ENCODE results near the gene CYLD.
A peak's percentile ranks its signal among the peaks of the same experiment; 100 is the strongest.

Gene CYLD

DNA sequence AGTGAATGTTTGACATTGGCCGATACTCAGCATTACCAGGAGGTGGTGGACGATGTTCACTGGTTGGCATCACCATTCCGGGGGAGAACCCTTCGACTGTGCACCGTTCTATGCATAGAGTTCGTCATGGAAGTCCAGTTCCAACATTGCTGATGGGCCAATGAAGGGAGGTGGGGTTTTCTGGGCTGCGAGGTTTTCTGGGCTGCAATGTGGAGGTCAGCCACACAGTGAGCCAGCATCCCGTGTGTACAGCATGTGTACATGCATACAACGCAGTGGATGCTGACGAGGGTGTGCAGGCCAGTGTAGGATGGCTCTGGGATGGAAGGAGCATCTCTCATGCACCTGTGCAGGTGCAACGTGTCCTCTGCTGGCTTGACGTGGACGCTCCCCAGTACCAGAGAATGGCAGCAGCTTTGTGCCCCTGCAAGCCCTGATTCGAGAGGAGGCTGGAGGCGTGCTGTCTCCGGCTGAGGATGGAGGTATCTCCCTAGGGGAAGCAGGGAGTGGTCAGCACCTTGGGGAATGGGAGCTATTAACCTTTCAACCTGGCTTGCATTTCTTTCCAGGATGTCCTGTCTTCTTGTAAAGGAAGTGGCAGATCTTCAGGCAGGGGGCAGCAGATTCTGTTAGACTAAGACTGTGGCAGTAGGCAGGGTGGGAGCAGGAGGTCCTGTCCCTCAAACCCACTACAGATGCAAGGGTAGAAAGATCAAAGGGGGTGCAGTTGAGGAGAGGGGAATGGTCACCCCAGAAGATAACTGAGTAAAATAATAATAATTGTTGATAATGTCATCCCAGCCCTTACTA is 98.2 kb downstream of the CYLD start:
- no peak for DNase-seq
- no peak overlapping the region for H3K4me3 ChIP-seq (ENCODE audit: low read depth, low read length)
- no peaks in the 10 kb centered on the region for H3K36me3 ChIP-seq (replicated peaks)
- no peaks in the 10 kb centered on the region for H3K27me3 ChIP-seq (replicated peaks)
- TF ChIP-seq, protein P1, sequence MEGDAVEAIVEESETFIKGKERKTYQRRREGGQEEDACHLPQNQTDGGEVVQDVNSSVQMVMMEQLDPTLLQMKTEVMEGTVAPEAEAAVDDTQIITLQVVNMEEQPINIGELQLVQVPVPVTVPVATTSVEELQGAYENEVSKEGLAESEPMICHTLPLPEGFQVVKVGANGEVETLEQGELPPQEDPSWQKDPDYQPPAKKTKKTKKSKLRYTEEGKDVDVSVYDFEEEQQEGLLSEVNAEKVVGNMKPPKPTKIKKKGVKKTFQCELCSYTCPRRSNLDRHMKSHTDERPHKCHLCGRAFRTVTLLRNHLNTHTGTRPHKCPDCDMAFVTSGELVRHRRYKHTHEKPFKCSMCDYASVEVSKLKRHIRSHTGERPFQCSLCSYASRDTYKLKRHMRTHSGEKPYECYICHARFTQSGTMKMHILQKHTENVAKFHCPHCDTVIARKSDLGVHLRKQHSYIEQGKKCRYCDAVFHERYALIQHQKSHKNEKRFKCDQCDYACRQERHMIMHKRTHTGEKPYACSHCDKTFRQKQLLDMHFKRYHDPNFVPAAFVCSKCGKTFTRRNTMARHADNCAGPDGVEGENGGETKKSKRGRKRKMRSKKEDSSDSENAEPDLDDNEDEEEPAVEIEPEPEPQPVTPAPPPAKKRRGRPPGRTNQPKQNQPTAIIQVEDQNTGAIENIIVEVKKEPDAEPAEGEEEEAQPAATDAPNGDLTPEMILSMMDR (IDR thresholded peaks at IDR 0.05; ENCODE audit: low read depth, low read length, missing control alignments) = no peak
- in situ Hi-C loops (cut with HindIII; ENCODE audit: low pct_ligation_motif_present, low sequenced_read_pairs) = no loop called here
- no peak overlapping the region for H3K27ac ChIP-seq

DNA sequence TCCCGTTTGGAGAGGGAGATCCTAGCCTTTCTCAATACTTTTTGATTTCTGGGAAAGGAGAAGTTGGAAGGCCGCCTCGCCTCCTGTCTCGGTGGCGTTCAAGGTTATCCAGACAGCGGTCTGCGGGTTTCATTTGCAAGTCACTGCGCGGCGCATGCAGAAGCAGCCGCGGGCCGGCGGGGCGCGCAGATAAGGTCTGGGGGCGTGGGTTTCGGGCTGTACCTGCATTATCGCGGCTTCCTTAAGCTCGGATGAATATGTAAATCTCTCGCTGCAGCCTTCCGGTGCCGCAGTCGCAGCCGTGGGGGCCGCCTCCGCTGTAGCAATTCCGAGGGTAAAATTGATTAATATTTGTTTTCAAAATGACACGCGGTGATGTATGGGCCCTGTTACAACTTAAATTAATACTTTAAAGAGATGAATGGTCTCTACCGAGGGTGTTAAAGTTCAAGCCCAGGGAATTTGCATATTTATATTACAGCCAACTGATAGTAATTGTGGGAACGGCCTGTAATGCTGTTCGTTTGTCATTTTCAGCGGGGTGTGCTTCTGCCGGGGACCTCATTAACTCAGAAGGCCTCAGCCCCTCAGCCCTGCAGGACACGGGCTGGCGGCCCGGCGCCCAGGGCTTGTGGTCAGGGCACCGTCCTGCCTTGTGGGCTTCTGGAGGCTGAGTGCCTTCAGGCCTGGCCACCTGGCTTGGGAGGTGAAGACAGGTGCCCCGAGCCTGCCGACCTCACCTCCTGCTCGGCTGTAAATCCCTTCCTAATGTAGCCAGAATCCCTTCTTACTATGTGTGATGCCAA is 99.4 kb downstream of the CYLD start:
- TF ChIP-seq, protein P1 (IDR thresholded peaks at IDR 0.05; ENCODE audit: low read depth, low read length, missing control alignments) = no peak
- no peak for DNase-seq
- no peaks in the 10 kb centered on the region for H3K27me3 ChIP-seq (replicated peaks)
- no peaks in the 10 kb centered on the region for H3K36me3 ChIP-seq (replicated peaks)
- in situ Hi-C loops (cut with HindIII; ENCODE audit: low pct_ligation_motif_present, low sequenced_read_pairs) = no loop called here
- peak overlapping the region; percentile 31 for H3K4me3 ChIP-seq (ENCODE audit: low read depth, low read length)
- no peak overlapping the region for H3K27ac ChIP-seq

DNA sequence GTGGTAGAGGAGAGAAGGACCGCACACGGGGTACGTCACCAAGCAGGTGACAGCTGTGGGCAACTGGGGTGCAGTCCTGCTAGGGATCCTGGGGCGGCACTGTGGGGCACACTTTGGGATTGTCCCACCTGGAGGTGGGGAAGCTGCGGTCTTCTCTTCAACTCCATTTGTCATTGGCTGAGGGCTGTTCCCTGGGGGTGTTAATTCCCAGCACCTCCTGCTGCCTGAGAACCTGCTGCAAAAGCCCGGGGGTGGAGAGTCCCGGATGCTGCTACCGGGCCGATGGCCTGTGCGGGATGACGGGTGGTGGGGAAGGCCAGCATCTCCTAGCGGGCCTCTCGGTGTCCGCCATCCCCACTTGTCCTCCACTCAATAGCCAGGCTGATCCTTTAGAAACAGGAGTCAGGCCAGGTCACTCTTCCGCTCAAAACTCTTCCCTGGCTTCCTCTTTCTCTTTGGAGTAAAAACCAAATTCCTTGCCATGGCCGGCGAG is 100.2 kb downstream of the CYLD start:
- H3K36me3 ChIP-seq (replicated peaks) = no peaks in the 10 kb centered on the region
- DNase-seq = no peak
- in situ Hi-C loops (cut with HindIII; ENCODE audit: low pct_ligation_motif_present, low sequenced_read_pairs) = no loop called here
- H3K27me3 ChIP-seq (replicated peaks) = no peaks in the 10 kb centered on the region
- TF ChIP-seq, protein P1 (IDR thresholded peaks at IDR 0.05; ENCODE audit: low read depth, low read length, missing control alignments) = no peak
- H3K27ac ChIP-seq = no peak overlapping the region
- no peak overlapping the region for H3K4me3 ChIP-seq (ENCODE audit: low read depth, low read length)

DNA sequence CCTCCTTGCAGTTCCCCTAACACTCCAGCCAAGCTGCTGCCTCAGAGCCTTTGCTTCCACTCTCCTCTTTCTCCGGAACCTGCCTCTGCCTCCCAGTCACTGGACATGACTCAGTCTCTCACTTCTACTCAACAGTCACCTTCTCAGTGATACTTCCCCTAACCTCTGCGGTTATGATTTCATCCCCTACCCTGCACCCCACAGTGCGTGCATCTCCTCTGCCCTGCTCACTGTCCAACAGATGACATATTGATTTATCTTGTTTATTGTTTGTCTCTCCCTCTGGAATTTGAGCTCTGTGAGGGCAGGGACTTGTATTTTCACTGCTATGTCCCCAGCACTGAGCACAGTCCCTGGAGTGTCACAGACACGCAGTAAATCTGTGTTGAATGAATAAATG is 100.7 kb downstream of the CYLD start:
- TF ChIP-seq, protein P1 (IDR thresholded peaks at IDR 0.05; ENCODE audit: low read depth, low read length, missing control alignments) = no peak
- in situ Hi-C loops (cut with HindIII; ENCODE audit: low pct_ligation_motif_present, low sequenced_read_pairs) = no loop called here
- DNase-seq = no peak
- no peaks in the 10 kb centered on the region for H3K36me3 ChIP-seq (replicated peaks)
- no peak overlapping the region for H3K27ac ChIP-seq
- H3K27me3 ChIP-seq (replicated peaks) = no peaks in the 10 kb centered on the region
- H3K4me3 ChIP-seq (ENCODE audit: low read depth, low read length) = no peak overlapping the region

DNA sequence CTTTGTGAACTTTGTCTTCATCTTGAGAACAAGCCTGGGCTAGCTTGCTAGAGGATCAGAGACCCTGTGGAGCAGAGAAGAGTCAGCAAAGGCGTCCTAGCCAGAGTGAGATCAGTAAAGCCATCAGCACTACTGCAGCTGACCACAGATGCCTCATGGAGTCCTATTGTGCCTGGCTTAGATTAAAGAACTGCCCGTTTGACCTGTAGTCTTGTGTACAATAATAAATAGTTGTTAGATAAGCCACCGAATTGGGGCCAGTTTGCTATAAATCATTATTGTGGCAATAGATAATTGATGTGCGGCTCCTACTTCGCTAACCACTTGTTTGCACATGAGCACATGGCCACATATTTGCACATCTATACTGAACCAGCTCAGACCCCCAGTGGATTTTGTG is 103.0 kb downstream of the CYLD start:
- Histone ChIP-seq H3K36me3 (replicated peaks) (no peaks in the 10 kb centered on the region), H3K27ac (no peak overlapping the region), H3K27me3 (replicated peaks) (no peaks in the 10 kb centered on the region), H3K4me3 (ENCODE audit: low read depth, low read length) (no peak overlapping the region)
- DNase-seq = no peak
- TF ChIP-seq, protein P1 (IDR thresholded peaks at IDR 0.05; ENCODE audit: low read depth, low read length, missing control alignments) = no peak
- in situ Hi-C loops (cut with HindIII; ENCODE audit: low pct_ligation_motif_present, low sequenced_read_pairs) = no loop called here
